HepG2 (cell line): Measurements from ENCODE around the gene CLDN20. TPM values are rescaled to one million over a fixed set of nuclear protein-coding genes. Genes with fewer than 3 reads are reported as not detected.
A peak's percentile ranks its signal among the peaks of the same experiment; 100 is the strongest.

ENCODE experiments used
- CBFB ChIP-seq: sonication (generic); formaldehyde crosslinking; IDR thresholded peaks from 2 replicates; pipeline ENCODE4 v1.4.0; 2020; ENCODE audit warnings: missing genetic modification reagents
- SIX1 ChIP-seq: sonication (generic); formaldehyde crosslinking; IDR thresholded peaks from 2 replicates; pipeline ENCODE4 v1.4.0; 2020; ENCODE audit warnings: missing genetic modification reagents, borderline replicate concordance
- SIX4 ChIP-seq: sonication (generic); formaldehyde crosslinking; IDR thresholded peaks from 2 replicates; pipeline ENCODE4 v1.4.0; 2020; ENCODE audit warnings: missing genetic modification reagents
- TP53 ChIP-seq: sonication (generic); formaldehyde crosslinking; conservative IDR thresholded peaks from 2 replicates; pipeline ENCODE4 v1.4.0; 2020; ENCODE audit warnings: missing genetic modification reagents
- YEATS4 ChIP-seq: sonication (generic); formaldehyde crosslinking; IDR thresholded peaks from 2 replicates; pipeline ENCODE4 v1.4.0; 2020; ENCODE audit warnings: missing genetic modification reagents, borderline replicate concordance
- ZFP82 ChIP-seq: sonication (generic); formaldehyde crosslinking; IDR thresholded peaks from 2 replicates; pipeline ENCODE4 v1.5.1; 2020; ENCODE audit warnings: mild to moderate bottlenecking, missing genetic modification reagents, borderline replicate concordance
- ZNF205 ChIP-seq: IDR thresholded peaks from 2 replicates; pipeline ENCODE4 v1.6.1; 2018; ENCODE audit warnings: missing biosample characterization, missing genetic modification reagents
- ZNF225 ChIP-seq: sonication (generic); formaldehyde crosslinking; IDR thresholded peaks from 2 replicates; pipeline ENCODE4 v1.4.0; 2020; ENCODE audit warnings: mild to moderate bottlenecking, missing genetic modification reagents
- ZNF30 ChIP-seq: sonication (generic); formaldehyde crosslinking; IDR thresholded peaks from 2 replicates; pipeline ENCODE4 v1.5.0; 2020; ENCODE audit warnings: mild to moderate bottlenecking, missing genetic modification reagents
- ZNF556 ChIP-seq: sonication (generic); formaldehyde crosslinking; IDR thresholded peaks from 2 replicates; pipeline ENCODE4 v1.4.0; 2020; ENCODE audit warnings: mild to moderate bottlenecking, missing genetic modification reagents, borderline replicate concordance
- ZNF746 ChIP-seq: sonication (generic); formaldehyde crosslinking; IDR thresholded peaks from 2 replicates; pipeline ENCODE4 v1.8.0; 2022; ENCODE audit warnings: mild to moderate bottlenecking, missing genetic modification reagents
- ZNF747 ChIP-seq: sonication (generic); formaldehyde crosslinking; IDR thresholded peaks from 2 replicates; pipeline ENCODE4 v1.8.1; 2023; ENCODE audit warnings: missing genetic modification reagents, mild to moderate bottlenecking, borderline replicate concordance
- ZSCAN22 ChIP-seq: sonication (generic); formaldehyde crosslinking; IDR thresholded peaks from 2 replicates; pipeline ENCODE4 v1.4.0; 2020; ENCODE audit warnings: mild to moderate bottlenecking, missing genetic modification reagents
- polyA plus RNA-seq, 8 experiments: library from polyadenylated mRNA; depleted of rRNA in 3 of 8; stranded (reverse) in 7 of 8; unstranded in 1 of 8; fragments of >200 nt; fragmentation: Illumina TruSeq in 4 of 8; extraction: Trizol in 4 of 8; gene quantifications; 2 replicates each; pipeline versions ENCODE4 v1.2.1 to v1.2.3, GENCODE V29; 2011 to 2016; ENCODE audit warnings: low read depth in 4 of 8, missing spikeins in 1 of 8, mixed read lengths in 1 of 8; ENCODE audit not compliant: insufficient read depth in 1 of 8
- total RNA-seq, 5 experiments: library from RNA; depleted of rRNA; stranded (reverse); fragments of >200 nt; fragmentation: Illumina TruSeq; extraction: Trizol; gene quantifications; 2 replicates each; pipeline ENCODE4 v1.2.3, GENCODE V29; 2016; ENCODE audit warnings: low read depth in 1 of 5
- TF ChIP-seq, protein P1 (sequence below): fragments of 450-650 bp; IDR thresholded peaks from 2 replicates; pipeline ENCODE4 v1.6.1; 2016
- TF ChIP-seq, protein P2 (sequence below): sonication (generic); formaldehyde crosslinking; IDR thresholded peaks from 2 replicates; pipeline ENCODE4 v1.4.0; 2020; ENCODE audit warnings: mild to moderate bottlenecking, missing genetic modification reagents
- TF ChIP-seq, protein P3 (sequence below): sonication (generic); formaldehyde crosslinking; IDR thresholded peaks from 2 replicates; pipeline ENCODE4 v1.5.1; 2020; ENCODE audit warnings: missing genetic modification reagents, mild to moderate bottlenecking, borderline replicate concordance

The CLDN20 gene
- total and polyA plus RNA-seq, 2 of the 13 experiments (the other 11 are each of a cell fraction or from before 2014, with no cell fraction given): not detected

GRCh38 chr6:155314773-155315515, 51.1 kb downstream of the CLDN20 start (continued):
- no peak; the same call in 1 of the 2 replicates for TF ChIP-seq CBFB (CRISPR knock-in tag)
- 0 out of 2 replicates have a peak, but pooled peaks have one; percentile 27 for TF ChIP-seq ZSCAN22 (CRISPR knock-in tag)
- peak; percentile 39; the same call in 1 of the 2 replicates for TF ChIP-seq ZNF205 (CRISPR knock-in tag)
- no peak; the same call in 1 of the 2 replicates for TF ChIP-seq ZNF556 (CRISPR knock-in tag)
- TF ChIP-seq, protein P1, sequence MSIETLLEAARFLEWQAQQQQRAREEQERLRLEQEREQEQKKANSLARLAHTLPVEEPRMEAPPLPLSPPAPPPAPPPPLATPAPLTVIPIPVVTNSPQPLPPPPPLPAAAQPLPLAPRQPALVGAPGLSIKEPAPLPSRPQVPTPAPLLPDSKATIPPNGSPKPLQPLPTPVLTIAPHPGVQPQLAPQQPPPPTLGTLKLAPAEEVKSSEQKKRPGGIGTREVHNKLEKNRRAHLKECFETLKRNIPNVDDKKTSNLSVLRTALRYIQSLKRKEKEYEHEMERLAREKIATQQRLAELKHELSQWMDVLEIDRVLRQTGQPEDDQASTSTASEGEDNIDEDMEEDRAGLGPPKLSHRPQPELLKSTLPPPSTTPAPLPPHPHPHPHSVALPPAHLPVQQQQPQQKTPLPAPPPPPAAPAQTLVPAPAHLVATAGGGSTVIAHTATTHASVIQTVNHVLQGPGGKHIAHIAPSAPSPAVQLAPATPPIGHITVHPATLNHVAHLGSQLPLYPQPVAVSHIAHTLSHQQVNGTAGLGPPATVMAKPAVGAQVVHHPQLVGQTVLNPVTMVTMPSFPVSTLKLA: peak; percentile 92
- peak; percentile 47 for TF ChIP-seq YEATS4 (CRISPR knock-in tag)
- TF ChIP-seq ZFP82: no peak; the same call in 1 of the 2 replicates
- TF ChIP-seq, protein P2, sequence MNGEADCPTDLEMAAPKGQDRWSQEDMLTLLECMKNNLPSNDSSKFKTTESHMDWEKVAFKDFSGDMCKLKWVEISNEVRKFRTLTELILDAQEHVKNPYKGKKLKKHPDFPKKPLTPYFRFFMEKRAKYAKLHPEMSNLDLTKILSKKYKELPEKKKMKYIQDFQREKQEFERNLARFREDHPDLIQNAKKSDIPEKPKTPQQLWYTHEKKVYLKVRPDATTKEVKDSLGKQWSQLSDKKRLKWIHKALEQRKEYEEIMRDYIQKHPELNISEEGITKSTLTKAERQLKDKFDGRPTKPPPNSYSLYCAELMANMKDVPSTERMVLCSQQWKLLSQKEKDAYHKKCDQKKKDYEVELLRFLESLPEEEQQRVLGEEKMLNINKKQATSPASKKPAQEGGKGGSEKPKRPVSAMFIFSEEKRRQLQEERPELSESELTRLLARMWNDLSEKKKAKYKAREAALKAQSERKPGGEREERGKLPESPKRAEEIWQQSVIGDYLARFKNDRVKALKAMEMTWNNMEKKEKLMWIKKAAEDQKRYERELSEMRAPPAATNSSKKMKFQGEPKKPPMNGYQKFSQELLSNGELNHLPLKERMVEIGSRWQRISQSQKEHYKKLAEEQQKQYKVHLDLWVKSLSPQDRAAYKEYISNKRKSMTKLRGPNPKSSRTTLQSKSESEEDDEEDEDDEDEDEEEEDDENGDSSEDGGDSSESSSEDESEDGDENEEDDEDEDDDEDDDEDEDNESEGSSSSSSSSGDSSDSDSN (CRISPR knock-in tag): no peak
- TF ChIP-seq, protein P3, sequence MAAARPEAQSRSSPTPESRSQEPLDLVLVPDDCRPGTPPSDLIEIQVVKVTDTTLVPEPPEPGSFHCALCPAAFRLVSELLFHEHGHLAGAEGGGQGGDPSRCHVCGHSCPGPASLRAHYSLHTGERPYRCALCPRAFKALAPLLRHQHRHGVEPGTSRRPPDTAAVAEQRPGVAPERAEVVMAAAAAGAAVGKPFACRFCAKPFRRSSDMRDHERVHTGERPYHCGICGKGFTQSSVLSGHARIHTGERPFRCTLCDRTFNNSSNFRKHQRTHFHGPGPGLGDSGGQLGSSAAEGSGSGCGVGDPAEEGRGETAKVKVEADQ: no peak
- no peak for TF ChIP-seq SIX1
- TF ChIP-seq ZNF747 (CRISPR knock-in tag): peak; percentile 74; the same call in 1 of the 2 replicates
- TF ChIP-seq ZNF30 (CRISPR knock-in tag): no peak
- TF ChIP-seq ZNF746 (CRISPR knock-in tag): peak; percentile 73; the same call in 1 of the 2 replicates
- TF ChIP-seq SIX4: no peak
- TF ChIP-seq ZNF225: no peak
- TF ChIP-seq TP53 (CRISPR knock-in tag): no peak; the same call in 1 of the 2 replicates
